Fibroblast of pulmonary artery (primary cell): Measurements from ENCODE around the gene ST6GAL1.

Source experiments
- DNase-seq: peaks from one replicate; pipeline ENCODE4 v3.0.0-alpha.2; 2010; ENCODE audit warnings: low read depth
- H3K4me3 ChIP-seq: replicated peaks from 2 replicates; pipeline ENCODE4 v1.5.1; 2011; ENCODE audit warnings: low read depth, mild to moderate bottlenecking, control low read depth, low read length, moderate library complexity
- CTCF ChIP-seq: IDR thresholded peaks from 2 replicates; pipeline ENCODE4 v1.5.1; 2011; ENCODE audit warnings: mild to moderate bottlenecking, control low read depth, low read length, inconsistent platforms; ENCODE audit errors: missing control alignments

ST6GAL1 gene

GRCh38 chr3:187036394-187036793 is 106.1 kb downstream of the ST6GAL1 start:
- TF ChIP-seq CTCF: no peak
- H3K4me3 ChIP-seq: no peak overlapping the region
- DNase-seq: no peak

DNA sequence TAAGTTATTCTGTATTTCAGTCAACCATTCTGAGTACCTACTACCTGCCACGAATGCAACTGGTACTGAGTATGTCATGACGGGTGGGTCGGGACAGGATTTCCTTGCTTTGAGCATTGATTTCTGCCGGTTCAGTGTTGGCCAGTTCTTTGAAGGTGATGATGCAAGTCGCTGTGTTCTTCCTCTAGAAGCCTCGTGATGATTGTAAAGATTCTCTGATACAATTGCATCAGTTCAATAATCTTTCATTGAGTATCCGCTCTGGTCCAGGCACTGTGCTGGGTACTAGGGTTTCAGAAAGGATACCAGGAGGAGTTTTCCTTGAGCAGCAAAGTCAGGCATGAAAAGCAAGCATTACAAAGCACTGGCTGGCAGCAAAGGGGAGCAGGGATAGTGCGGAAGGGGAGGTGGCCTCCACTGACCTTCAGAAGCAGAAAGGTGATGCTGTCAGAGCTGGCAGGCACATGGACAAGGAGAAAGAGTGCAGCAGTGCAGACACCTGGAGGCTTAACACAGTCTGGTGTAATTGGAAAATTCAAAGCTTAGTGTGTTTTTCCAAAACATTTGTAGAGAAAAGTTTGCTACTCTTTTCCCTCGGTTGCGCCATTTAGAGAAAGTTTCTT is 108.9 kb downstream of the ST6GAL1 start:
- DNase-seq: no peak
- H3K4me3 ChIP-seq: no peak overlapping the region
- no peak for TF ChIP-seq CTCF

DNA sequence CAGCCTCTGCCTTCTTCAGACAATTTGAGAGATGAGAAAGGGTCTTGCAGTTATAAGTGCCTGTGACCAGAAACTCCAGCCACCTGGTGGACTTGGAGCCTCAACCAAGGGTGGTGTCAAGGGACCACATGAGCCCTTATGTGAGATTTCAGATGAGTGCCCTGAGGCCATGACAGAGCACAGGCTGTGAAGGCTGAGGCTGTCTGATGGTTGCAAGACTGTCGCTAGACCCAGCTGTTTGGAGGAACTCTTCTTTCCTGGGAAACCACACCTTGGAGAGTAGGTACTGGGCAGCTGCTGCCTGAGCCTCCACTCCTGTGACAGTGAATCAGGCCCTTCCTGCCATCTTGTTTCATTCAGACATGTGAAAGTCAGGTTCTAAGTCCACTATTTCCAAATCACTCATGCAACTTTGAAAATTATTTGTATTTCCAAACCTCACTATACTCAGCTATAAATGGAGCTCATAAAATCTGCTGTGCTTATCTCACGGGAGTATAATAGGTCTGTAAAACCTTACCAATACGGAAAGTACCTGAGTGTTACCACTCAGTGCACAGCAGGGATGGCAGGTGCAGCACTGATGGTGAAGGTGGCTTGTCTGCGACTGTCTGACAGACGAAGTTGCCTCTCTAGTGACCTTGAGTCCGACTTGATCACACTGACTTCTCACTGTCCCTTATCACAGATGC is 109.5 kb downstream of the ST6GAL1 start:
- no peak for TF ChIP-seq CTCF
- DNase-seq: no peak
- no peak overlapping the region for H3K4me3 ChIP-seq

DNA sequence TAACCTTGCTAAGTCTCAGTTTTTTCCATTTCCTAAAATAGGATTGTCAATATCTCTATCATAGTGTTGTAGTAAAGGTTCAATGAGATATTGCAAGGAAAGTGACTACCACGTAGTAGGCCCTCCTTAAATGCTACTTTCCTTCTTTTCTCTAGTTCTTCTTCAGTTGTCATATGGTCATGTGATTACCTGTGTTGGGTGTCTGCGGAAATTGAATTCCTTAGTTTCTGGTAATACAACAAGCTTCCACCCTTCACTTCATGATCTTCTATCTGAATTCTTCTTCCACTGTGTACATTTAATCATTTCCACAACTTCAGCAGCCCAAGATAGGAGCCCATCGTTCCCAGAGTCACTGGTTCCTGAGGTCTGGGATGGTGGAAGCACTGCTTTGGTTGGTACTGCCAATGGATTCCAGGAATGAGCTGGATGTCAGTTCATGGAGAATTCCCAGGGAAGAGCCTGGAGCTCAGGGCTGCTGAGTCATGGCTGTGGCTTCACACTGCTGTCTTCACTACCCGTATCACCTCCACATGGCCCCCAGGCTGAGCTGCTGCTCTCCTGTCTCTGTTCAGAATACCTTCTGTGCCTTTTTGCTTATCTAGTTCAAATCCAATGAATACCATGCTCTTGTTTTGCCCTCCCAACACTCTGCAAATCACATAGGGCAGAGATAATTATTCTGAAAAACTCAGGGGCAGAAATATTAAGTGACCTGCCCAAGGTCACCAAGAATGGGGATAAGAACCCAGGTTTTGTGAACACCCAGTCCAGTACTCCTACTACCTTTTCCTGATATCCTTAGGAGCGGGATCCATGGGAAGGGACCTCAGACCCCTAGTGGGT is 110.4 kb downstream of the ST6GAL1 start:
- no peak for TF ChIP-seq CTCF
- no peak overlapping the region for H3K4me3 ChIP-seq
- peak; percentile 71 for DNase-seq

- TF ChIP-seq CTCF: no peak
- peak; percentile 74 for DNase-seq
- H3K4me3 ChIP-seq: no peak overlapping the region
These were observed 111.3 kb downstream of the ST6GAL1 start for GRCh38 chr3:187041362-187042307.

DNA sequence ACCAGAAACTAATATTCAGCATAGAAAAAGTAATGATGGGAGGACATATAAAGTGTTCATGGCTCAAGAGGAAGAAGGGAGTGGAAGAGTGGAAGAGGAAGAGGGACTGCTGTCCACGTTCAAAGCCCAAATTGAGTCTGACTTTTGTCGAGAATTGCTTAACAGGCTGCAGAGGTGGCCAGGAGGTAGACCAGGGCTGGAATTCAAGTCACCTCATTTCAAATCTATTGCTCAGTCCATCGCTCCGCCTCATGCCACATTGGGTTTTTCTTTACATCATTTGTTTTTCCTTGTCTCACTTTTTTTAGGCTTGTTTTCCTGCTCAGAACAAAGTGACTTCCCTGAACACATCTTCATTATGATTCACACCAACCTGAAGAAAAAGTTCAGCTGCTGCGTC is 112.0 kb downstream of the ST6GAL1 start:
- TF ChIP-seq CTCF: no peak
- H3K4me3 ChIP-seq: no peak overlapping the region

More for the DNA sequence above, 112.0 kb downstream of the ST6GAL1 start:
- no peak for DNase-seq
